HCT116 (cell line): ENCODE measurements around the gene RNF212B. TPM values are rescaled to one million over a fixed set of nuclear protein-coding genes. Genes with fewer than 3 reads are reported as not detected.

Experiments
- ATAC-seq: fragments of 200-7000 bp; cut with Tn5 transposase; 2 replicates; pipeline ENCODE4 v1.9.1; 2020; ENCODE audit warnings: mild to moderate bottlenecking, moderate library complexity
- BruUV-seq: library from RNA; stranded (reverse); fragments of 400-500 nt; replicated peaks from 2 replicates; lab custom pipeline; 2021; lab: Mats Ljungman, UMichigan
- CTCF ChIA-PET: fragments of 300-600 bp; sonication (Branson Sonifier 250); formaldehyde crosslinking; loops from one replicate; lab custom pipeline; 2021; ENCODE audit warnings: antibody characterized with exemption; lab: Charles Lee
- POLR2A ChIA-PET: fragments of 300-600, 350-600 bp; sonication (Branson Sonifier 250); formaldehyde crosslinking; loops from one replicate; lab custom pipeline; 2021; ENCODE audit warnings: antibody characterized with exemption; lab: Charles Lee
- RAD21 ChIA-PET, 2 experiments: fragments of 300-600 bp; sonication (Branson Sonifier 250); formaldehyde crosslinking; loops; one replicate each; lab custom pipeline; 2023; ENCODE audit warnings: low total read pairs in 2 of 2; ENCODE audit not compliant: uncharacterized antibody in 2 of 2, unreplicated experiment in 2 of 2, low non-redundant PET in 1 of 2; lab: Charles Lee
- DNase-seq: peaks from one replicate; pipeline ENCODE4 v3.0.0-alpha.2; 2010; ENCODE audit warnings: low read depth, low spot score
- H2AFZ ChIP-seq: fragments of 200-600 bp; shearing (Covaris generic), sonication (generic); 2 replicates; pipeline ENCODE4 v1.6.1; 2017; ENCODE audit warnings: low read depth, mixed run types, mixed read lengths, antibody characterized with exemption, low read length; ENCODE audit not compliant: poor library complexity, severe bottlenecking
- H3K27ac ChIP-seq: 2 replicates; pipeline ENCODE4 v1.5.1; 2012; ENCODE audit warnings: low read depth, low read length
- H3K27me3 ChIP-seq: fragments of 200-600 bp; sonication (generic); 2 replicates; pipeline ENCODE4 v1.6.1; 2016; ENCODE audit warnings: mixed run types, low read length, mixed read lengths; ENCODE audit not compliant: insufficient read depth
- H3K36me3 ChIP-seq, 2 experiments: fragments of 200-500 bp in 1 of 2; fragments of 200-600 bp in 1 of 2; sonication (Bioruptor generic) in 1 of 2; sonication (generic) in 1 of 2; 2 replicates each; pipeline versions ENCODE4 v1.5.1 to v1.6.1; 2014 to 2016; ENCODE audit warnings: low read length in 2 of 2, inconsistent platforms in 1 of 2, mixed read lengths in 1 of 2, mixed run types in 1 of 2; ENCODE audit not compliant: insufficient read depth in 2 of 2, control insufficient read depth in 1 of 2
- H3K4me1 ChIP-seq, 2 experiments: fragments of 200-600 bp in 1 of 2; sonication (generic) in 1 of 2; 2 replicates each; pipeline versions ENCODE4 v1.5.1 to v1.6.1; 2012 to 2017; ENCODE audit warnings: low read length in 2 of 2, inconsistent platforms in 1 of 2, mild to moderate bottlenecking in 1 of 2, mixed read lengths in 1 of 2, mixed run types in 1 of 2, moderate library complexity in 1 of 2; ENCODE audit not compliant: insufficient read depth in 2 of 2, control insufficient read depth in 1 of 2
- H3K4me2 ChIP-seq: fragments of 200-600 bp; sonication (generic); 2 replicates; pipeline ENCODE4 v1.6.1; 2017; ENCODE audit warnings: mixed run types, low read length, mixed read lengths
- H3K4me3 ChIP-seq, 2 experiments: fragments of 200-600 bp in 1 of 2; sonication (generic) in 1 of 2; replicated peaks in 1 of 2; 2 replicates each; pipeline ENCODE4 v1.5.1; 2011 to 2016; ENCODE audit warnings: low read length in 2 of 2, control low read depth in 1 of 2, low read depth in 1 of 2, mild to moderate bottlenecking in 1 of 2, mixed read lengths in 1 of 2, mixed run types in 1 of 2
- H3K79me2 ChIP-seq: fragments of 200-600 bp; sonication (generic); 2 replicates; pipeline ENCODE4 v1.6.1; 2017; ENCODE audit warnings: mild to moderate bottlenecking, mixed run types, low read length, moderate library complexity, mixed read lengths; ENCODE audit not compliant: insufficient read depth
- H3K9ac ChIP-seq: fragments of 200-600 bp; sonication (generic); 2 replicates; pipeline ENCODE4 v1.6.1; 2016; ENCODE audit warnings: low read length, mixed read lengths
- H3K9me2 ChIP-seq: fragments of 200-600 bp; sonication (generic), shearing (Covaris generic); 2 replicates; pipeline ENCODE4 v1.6.1; 2017; ENCODE audit warnings: mixed run types, mild to moderate bottlenecking, moderate library complexity; ENCODE audit not compliant: insufficient read depth
- H3K9me3 ChIP-seq, 2 experiments: fragments of 200-500 bp in 1 of 2; fragments of 200-600 bp in 1 of 2; sonication (Bioruptor generic) in 1 of 2; sonication (generic) in 1 of 2; 2 replicates each; pipeline ENCODE4 v1.6.1; 2014 to 2017; ENCODE audit warnings: low read length in 2 of 2, mixed read lengths in 2 of 2, inconsistent platforms in 1 of 2, low read depth in 1 of 2, mild to moderate bottlenecking in 1 of 2, mixed run types in 1 of 2, moderate library complexity in 1 of 2; ENCODE audit not compliant: control insufficient read depth in 1 of 2, insufficient read depth in 1 of 2
- H4K20me1 ChIP-seq: fragments of 200-600 bp; sonication (generic), shearing (Covaris generic); 2 replicates; pipeline ENCODE4 v1.6.1; 2017; ENCODE audit warnings: mixed run types, mild to moderate bottlenecking, moderate library complexity; ENCODE audit not compliant: insufficient read depth
- ATF3 ChIP-seq: IDR thresholded peaks from 2 replicates; pipeline ENCODE4 v1.6.1; 2012
- CBX3 ChIP-seq: IDR thresholded peaks from 2 replicates; pipeline ENCODE4 v1.6.1; 2012; ENCODE audit warnings: low read depth
- CEBPB ChIP-seq: IDR thresholded peaks from 2 replicates; pipeline ENCODE4 v1.6.1; 2012; ENCODE audit warnings: low read depth
- CTCF ChIP-seq, 3 experiments: fragments of 200-600 bp in 1 of 3; sonication (generic) in 1 of 3; IDR thresholded peaks in 2 of 3; conservative IDR thresholded peaks in 1 of 3; 2 replicates each; pipeline ENCODE4 v1.5.1; 2012 to 2017; ENCODE audit warnings: low read depth in 2 of 3, low read length in 2 of 3, antibody characterized with exemption in 1 of 3, borderline replicate concordance in 1 of 3, control low read depth in 1 of 3, mild to moderate bottlenecking in 1 of 3, mixed read lengths in 1 of 3, mixed run types in 1 of 3, moderate library complexity in 1 of 3; ENCODE audit not compliant: insufficient read depth in 1 of 3
- EGR1 ChIP-seq: IDR thresholded peaks from 2 replicates; pipeline ENCODE4 v1.6.1; 2012; ENCODE audit warnings: low read depth
- ELF1 ChIP-seq: IDR thresholded peaks from 2 replicates; pipeline ENCODE4 v1.6.1; 2012; ENCODE audit warnings: low read depth, borderline replicate concordance
- EZH2 ChIP-seq: fragments of 200-600 bp; sonication (generic); IDR thresholded peaks from 2 replicates; pipeline ENCODE4 v1.6.1; 2017; ENCODE audit warnings: antibody characterized with exemption, mixed run types
- EZH2phosphoT487 ChIP-seq: fragments of 200-600 bp; IDR thresholded peaks from 2 replicates; pipeline ENCODE4 v1.6.1; 2018; ENCODE audit warnings: antibody characterized with exemption, borderline replicate concordance
- MAX ChIP-seq: IDR thresholded peaks from 2 replicates; pipeline ENCODE4 v1.6.1; 2012
- POLR2A ChIP-seq: IDR thresholded peaks from 2 replicates; pipeline ENCODE4 v1.7.0; 2011; ENCODE audit warnings: borderline replicate concordance; ENCODE audit not compliant: insufficient read depth, insufficient read length; ENCODE audit errors: extremely low read depth
- POLR2AphosphoS5 ChIP-seq: IDR thresholded peaks from 2 replicates; pipeline ENCODE4 v1.6.1; 2011; ENCODE audit warnings: mild to moderate bottlenecking, low read depth, low read length, moderate library complexity
- RAD21 ChIP-seq: IDR thresholded peaks from 2 replicates; pipeline ENCODE4 v1.6.1; 2012; ENCODE audit warnings: low read depth, mild to moderate bottlenecking
- REST ChIP-seq: IDR thresholded peaks from 2 replicates; pipeline ENCODE4 v1.6.1; 2012; ENCODE audit warnings: low read depth
- SIN3A ChIP-seq: IDR thresholded peaks from 2 replicates; pipeline ENCODE4 v1.6.1; 2012; ENCODE audit warnings: low read depth
- SP1 ChIP-seq: IDR thresholded peaks from 2 replicates; pipeline ENCODE4 v1.6.1; 2012; ENCODE audit warnings: low read depth
- SRF ChIP-seq: IDR thresholded peaks from 2 replicates; pipeline ENCODE4 v1.6.1; 2012; ENCODE audit warnings: low read depth
- TCF7L2 ChIP-seq: IDR thresholded peaks from 2 replicates; pipeline ENCODE4 v1.7.0; 2011; ENCODE audit warnings: borderline replicate concordance, inconsistent platforms; ENCODE audit not compliant: insufficient read depth, insufficient read length; ENCODE audit errors: extremely low read depth
- YY1 ChIP-seq: IDR thresholded peaks from 2 replicates; pipeline ENCODE4 v1.6.1; 2011; ENCODE audit warnings: low read length, low read depth, moderate library complexity, mild to moderate bottlenecking; ENCODE audit not compliant: insufficient replicate concordance; ENCODE audit errors: extremely low read depth
- ZFX ChIP-seq: fragments of 450-650 bp; IDR thresholded peaks from 2 replicates; pipeline ENCODE4 v1.6.1; 2017
- ZNF274 ChIP-seq: fragments of 200-500 bp; sonication (Bioruptor generic); IDR thresholded peaks from 2 replicates; pipeline ENCODE4 v1.6.1; 2014; ENCODE audit warnings: mild to moderate bottlenecking, low read depth, low read length, inconsistent platforms
- intact Hi-C: fragments of 100-400 bp; cut with micrococcal nuclease; formaldehyde crosslinking; loops from 2 replicates; pipeline ENCODE4 v1.10.0; 2022
- total RNA-seq: library from RNA; stranded (reverse); gene quantifications from one replicate; pipeline ENCODE4 v1.2.1, GENCODE V29; 2021; ENCODE audit not compliant: unreplicated experiment

The RNF212B gene
- total RNA-seq, 1 experiment from 2014 or later, result not detected

GRCh38 chr14:23227566-23227965 is 10.2 kb upstream of the RNF212B start:
- H2AFZ ChIP-seq, result no peak overlapping the region
- H3K9ac ChIP-seq, result no peak overlapping the region
- H3K79me2 ChIP-seq, result no peaks in the 10 kb centered on the region
- BruUV-seq, result no TSS peak
- no peaks in the 10 kb centered on the region for H3K36me3 ChIP-seq
- H3K4me3 ChIP-seq, result no peak overlapping the region
- ChIA-PET CTCF (no interaction called here), RAD21 (no interaction called here), POLR2A (no interaction called here)
- no peaks in the 10 kb centered on the region for H3K27me3 ChIP-seq
- no peak overlapping the region for H3K4me2 ChIP-seq
- H3K27ac ChIP-seq, result no peak overlapping the region
- DNase-seq (no peak), ATAC-seq (no peak)
- H4K20me1 ChIP-seq, result no peaks in the 10 kb centered on the region
- no peaks in the 10 kb centered on the region; a peak in 1 of 4 replicates for H3K9me3 ChIP-seq
- intact Hi-C loops, result no loop called here
- H3K9me2 ChIP-seq, result no peaks in the 10 kb centered on the region
- TF ChIP-seq SIN3A (no peak), CTCF (IDR thresholded peaks at IDR 0.05 in 2 of 3, conservative IDR thresholded peaks at IDR 0.05 in 1 of 3; ENCODE audit: borderline replicate concordance in 1 of 3, insufficient read depth in 1 of 3, low read depth in 2 of 3, low read length in 2 of 3) (no peak), MAX (no peak), ATF3 (no peak), POLR2A (no peak), EGR1 (no peak), CEBPB (no peak), REST (no peak), CBX3 (no peak), YY1 (no peak), TCF7L2 (no peak), ZFX (no peak), ZNF274 (no peak), EZH2phosphoT487 (no peak), EZH2 (no peak), POLR2AphosphoS5 (no peak), ELF1 (no peak), RAD21 (no peak), SRF (no peak), SP1 (no peak)
- H3K4me1 ChIP-seq, result no peaks in the 10 kb centered on the region
